Eye (tissue), 1 donor: Measurements from ENCODE around the gene ABAT.

ENCODE experiments used
- DNase-seq: peaks from one replicate; pipeline ENCODE4 v3.0.0-alpha.2; 2015

ABAT gene

GRCh38 chr16:8826278-8826879 lies 152.0 kb downstream of the ABAT start:
- no peak for DNase-seq

GRCh38 chr16:8828541-8829165 lies 154.2 kb downstream of the ABAT start:
- no peak for DNase-seq

DNA sequence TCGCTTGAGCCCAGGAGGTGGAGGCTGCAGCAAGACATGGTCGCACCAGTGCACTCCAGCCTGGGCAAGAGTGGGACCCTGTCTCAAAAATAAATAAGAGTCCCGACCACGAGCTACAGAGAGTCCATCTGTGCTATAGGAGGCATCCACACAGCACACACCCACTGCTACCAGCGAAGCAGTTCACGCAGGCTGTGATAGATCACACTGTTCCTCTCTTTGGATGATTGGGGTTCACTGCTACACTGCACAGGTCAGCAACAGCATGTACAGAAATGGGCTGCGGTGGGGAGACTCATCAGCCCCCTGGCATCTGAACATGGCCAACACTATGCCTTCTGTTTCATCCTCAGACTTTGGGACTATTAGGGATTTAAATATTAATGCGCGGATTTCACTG lies 157.0 kb downstream of the ABAT start:
- no peak for DNase-seq

GRCh38 chr16:8831871-8832716 lies 157.7 kb downstream of the ABAT start:
- DNase-seq, result no peak

GRCh38 chr16:8832717-8833105 lies 158.3 kb downstream of the ABAT start:
- no peak for DNase-seq
